RPMI8226 (cell line): ENCODE data around the gene TDG.
"Not testable (repeated sequence)": the region's sequence is repeated elsewhere in the genome, so short reads cannot be mapped to it uniquely, and the experiment has no call there.

ENCODE experiments used
- DNase-seq: peaks from one replicate; pipeline ENCODE4 v3.0.0-alpha.2; 2015

Gene TDG

DNA sequence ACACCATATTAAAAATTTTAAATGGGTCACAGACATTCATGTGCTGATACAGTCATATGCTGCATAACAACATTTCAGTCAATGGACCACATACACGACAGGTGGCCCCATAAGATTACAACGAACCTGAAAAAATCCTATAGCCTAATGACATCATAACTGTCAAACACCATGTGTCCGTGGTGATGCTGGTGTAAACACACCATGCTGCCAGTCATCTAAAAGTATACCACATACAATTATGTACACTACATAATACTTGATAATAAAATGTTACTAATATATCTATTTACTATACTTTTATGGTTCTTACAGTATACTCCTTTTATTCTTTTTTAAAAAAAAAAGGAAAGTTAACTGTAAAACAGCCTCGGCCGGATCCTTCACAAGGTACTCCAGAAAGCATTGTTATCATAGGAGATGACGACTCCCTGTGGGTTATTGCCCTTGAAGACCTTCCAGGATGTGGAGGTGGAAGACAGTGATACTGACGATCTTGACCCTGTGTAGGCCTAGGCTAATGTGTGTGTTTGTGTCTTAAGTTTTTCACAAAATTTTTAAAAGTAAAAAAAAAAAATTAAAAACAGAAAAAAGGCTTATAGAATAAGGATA, 5.0 kb upstream of the TDG start:
- DNase-seq, result no peak

- DNase-seq, result no peak
These were observed 3.2 kb upstream of the TDG start for GRCh38 chr12:103962493-103962892.

GRCh38 chr12:103964805-103965204, 867 bp upstream of the TDG start:
- DNase-seq, result no peak

DNA sequence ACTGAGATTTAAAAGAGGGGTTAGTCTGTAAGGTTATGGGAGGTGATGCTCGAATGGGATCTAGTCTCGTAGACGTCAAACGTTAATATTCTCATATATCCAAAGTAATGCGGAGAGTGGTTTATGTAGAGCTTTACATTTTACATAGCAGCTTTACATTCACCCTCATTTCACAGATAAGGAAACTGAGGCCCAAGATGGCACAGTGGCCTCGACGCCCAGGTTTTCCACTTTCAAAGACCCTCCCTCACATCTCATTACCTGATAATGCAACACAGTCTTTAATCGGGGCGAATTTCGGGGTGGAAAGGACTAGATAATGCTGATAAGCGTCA, 450 bp upstream of the TDG start:
- DNase-seq, result no peak

- DNase-seq, result no peak
These were observed 1.1 kb downstream of the TDG start for GRCh38 chr12:103966736-103967135.

- no peak for DNase-seq
These were observed 3.7 kb downstream of the TDG start for GRCh38 chr12:103969391-103969790.

GRCh38 chr12:103973909-103974308, 8.2 kb downstream of the TDG start:
- DNase-seq, result no peak

GRCh38 chr12:103975368-103975767, 9.7 kb downstream of the TDG start:
- DNase-seq, result no peak

DNA sequence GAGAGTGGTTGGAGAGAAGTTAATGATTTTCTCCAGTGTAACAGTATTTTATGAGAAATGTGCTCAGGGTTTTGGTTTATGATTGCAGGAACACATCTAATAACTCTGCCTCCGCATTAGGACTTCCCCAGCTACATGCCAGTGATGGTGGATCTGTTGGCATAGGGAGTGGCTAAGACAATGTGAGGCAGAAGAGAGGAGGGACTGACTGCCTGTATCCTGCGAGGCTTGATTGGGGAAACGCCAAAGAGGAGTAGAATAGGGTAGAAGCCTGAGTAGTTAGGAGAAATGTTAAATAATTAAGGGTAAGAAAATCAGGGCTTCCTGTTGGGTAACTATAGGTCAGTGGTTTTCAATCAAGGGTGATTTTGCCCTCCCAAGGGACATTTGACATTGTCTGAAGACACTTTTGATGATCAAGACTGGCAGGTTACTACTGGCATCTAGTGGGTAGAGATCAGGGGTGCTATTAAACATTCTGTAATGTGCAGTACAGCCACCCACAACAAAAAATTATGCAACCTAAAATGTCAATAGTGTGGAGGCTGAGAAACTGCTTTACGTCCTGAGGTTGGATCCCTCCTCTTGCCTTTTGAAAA, 12.8 kb downstream of the TDG start:
- DNase-seq, result no peak

- no peak for DNase-seq
These were observed 21.2 kb downstream of the TDG start for GRCh38 chr12:103986829-103987228.

- DNase-seq, result no peak
These were observed 28.6 kb downstream of the TDG start for GRCh38 chr12:103994235-103994634.

- no peak for DNase-seq
These were observed 30.9 kb downstream of the TDG start for GRCh38 chr12:103996595-103996994.

- no peak for DNase-seq
These were observed 31.7 kb downstream of the TDG start for GRCh38 chr12:103997286-103997900.

DNA sequence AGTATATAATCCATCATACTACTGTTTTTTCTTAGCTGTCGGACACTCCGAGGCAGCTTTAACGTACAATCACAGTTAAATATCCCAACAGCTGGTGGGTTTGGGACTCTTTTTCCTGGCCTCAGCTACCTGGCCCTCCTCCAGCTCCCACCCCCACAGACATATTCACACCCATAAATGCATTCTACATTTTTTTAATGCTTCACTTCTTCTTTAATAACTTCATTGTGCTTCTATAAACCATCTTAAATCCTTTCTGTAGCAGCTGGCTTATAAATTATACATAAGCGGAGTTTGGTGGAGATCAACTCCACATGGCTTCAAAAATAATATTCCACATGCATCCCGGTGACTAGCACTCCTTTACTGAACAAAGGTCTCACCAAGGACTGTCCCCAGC, 33.3 kb downstream of the TDG start:
- DNase-seq, result no peak

DNA sequence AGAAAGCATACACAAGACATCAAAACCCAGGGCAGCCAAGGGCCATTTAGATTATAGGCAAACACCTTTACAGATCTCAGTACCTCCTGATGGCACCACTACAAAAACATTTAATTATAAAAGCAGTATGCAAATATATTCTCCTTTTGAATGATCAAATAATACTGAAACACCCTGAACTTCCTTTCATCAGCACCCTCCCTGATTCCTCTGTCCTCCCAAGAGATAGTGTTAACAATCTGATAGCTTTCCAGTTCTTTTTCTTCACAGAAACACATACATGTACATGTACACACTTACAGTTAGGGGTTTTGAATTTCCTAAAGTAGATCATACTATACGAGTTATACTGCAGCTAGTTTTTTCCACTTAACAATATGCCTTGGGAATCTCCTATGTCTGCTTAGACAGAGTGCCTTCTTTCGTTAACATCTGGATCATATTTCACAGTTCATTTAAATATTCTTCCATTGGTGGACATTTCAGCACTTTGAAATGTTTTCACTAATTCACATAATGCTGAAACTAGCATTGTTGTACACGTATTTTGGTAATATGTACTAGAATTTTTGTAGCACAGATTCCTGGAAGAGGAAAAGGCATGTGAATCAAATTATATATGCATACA, 35.2 kb downstream of the TDG start:
- DNase-seq, result no peak

GRCh38 chr12:104002686-104003085, 37.0 kb downstream of the TDG start:
- no peak for DNase-seq

DNA sequence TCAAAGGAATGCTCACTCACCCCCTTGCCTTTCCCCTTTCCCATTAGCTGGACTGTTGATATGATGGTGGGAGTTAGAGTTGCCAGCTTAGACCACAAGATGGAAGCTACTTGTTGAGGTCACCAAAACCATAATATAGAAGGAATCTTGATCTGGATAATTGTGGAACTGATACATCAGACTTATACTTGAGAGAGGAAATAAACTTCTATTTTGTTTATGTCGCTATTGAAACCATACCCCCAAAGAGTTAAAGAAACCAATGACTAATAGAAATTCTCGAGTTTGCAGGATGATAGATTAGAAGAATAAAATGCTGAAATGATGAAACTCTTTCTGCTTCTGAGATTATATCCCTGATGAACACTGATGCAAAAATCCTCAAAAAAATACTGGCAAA, 37.9 kb downstream of the TDG start:
- DNase-seq, result no peak

DNA sequence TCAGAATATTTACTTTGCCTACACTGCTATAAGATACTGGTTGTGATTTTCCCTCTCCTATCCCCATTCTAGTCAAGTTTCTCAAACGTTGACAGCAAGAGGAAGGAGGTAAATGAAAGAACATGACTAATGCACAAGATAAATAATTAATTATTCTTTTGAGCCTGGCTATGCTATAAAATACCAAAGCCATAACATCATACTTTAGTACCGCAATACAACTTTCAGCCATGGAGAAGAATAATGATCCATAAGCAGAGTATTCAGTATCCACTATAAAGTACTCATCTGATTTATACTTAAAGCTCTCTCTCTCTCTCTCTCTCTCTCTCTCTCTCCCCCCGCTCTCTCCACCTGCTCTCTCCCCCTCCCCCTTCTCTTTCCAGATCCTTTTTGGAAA, 41.3 kb downstream of the TDG start:
- DNase-seq, result no peak

DNA sequence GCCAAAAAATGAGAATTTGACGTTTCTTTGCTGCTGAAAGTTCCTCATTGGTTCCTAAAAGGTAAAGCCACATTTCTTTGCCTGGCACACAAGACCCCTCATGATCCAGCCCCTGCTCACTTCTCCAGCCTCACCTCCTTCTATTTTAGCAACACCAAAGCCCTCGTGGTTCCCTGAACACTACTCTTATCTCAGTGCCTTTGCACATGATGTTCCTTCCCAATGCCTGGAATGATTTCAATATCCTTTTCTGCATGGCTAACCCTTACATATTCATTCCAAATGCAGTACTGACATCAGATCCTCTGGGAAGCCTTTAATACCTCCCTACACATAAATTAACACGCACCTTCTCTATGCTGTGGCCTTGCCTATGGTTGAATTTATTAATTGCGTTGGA, 44.4 kb downstream of the TDG start:
- no peak for DNase-seq

- no peak for DNase-seq
These were observed 45.0 kb downstream of the TDG start for GRCh38 chr12:104010606-104011169.

GRCh38 chr12:104011253-104011652, 45.6 kb downstream of the TDG start:
- DNase-seq, result no peak

GRCh38 chr12:104012331-104012730, 46.7 kb downstream of the TDG start:
- no peak for DNase-seq

- DNase-seq, result not testable (repeated sequence)
These were observed 56.2 kb downstream of the TDG start for GRCh38 chr12:104021862-104022261.

- no peak for DNase-seq
These were observed 57.1 kb downstream of the TDG start for GRCh38 chr12:104022786-104023185.
